Epithelial cell of proximal tubule (primary cell): Measurements from ENCODE around the gene OSBPL8. TPM values are rescaled to one million over a fixed set of nuclear protein-coding genes. Genes with fewer than 3 reads are reported as not detected.
"Not testable (repeated sequence)": the region's sequence is repeated elsewhere in the genome, so short reads cannot be mapped to it uniquely, and the experiment has no call there.

Experiments
- DNase-seq: peaks from one replicate; pipeline ENCODE4 v3.0.0-alpha.2; 2011; ENCODE audit warnings: low read depth
- H3K4me3 ChIP-seq: 2 replicates; pipeline ENCODE4 v1.5.1; 2011; ENCODE audit warnings: low read depth, mild to moderate bottlenecking, low read length
- total RNA-seq: library from RNA; depleted of rRNA; stranded (reverse); fragments of >200 nt; gene quantifications from 2 replicates; pipeline ENCODE4 v1.2.3, GENCODE V29; 2015
- TF ChIP-seq, protein P1 (sequence below): conservative IDR thresholded peaks from 2 replicates; pipeline ENCODE4 v1.5.1; 2012; ENCODE audit warnings: low read depth, mild to moderate bottlenecking, low read length

OSBPL8 gene
- total RNA-seq, 1 donor from 2014 or later, result 46.5 TPM

DNA sequence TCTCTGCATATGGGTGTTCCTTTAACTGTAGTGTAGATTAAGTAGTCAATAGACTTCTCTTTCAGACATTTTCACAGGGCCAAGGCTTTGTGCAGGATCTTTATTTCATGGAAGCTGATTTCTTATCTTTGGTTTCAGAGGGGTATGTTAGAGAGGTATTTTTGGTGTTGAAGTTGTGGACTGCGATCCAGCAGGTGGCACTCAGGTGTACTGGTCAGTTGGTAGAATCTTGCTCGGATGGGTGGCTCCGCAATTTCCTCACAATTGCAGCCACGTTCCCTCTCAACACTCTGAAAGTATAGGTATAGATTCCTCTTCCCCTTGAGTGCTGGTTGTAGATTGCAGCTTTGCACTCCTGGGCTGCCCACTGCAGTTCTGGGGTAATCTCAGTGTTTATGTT is 44.3 kb downstream of the OSBPL8 start:
- H3K4me3 ChIP-seq, result no peak overlapping the region
- DNase-seq, result no peak
- TF ChIP-seq, protein P1, sequence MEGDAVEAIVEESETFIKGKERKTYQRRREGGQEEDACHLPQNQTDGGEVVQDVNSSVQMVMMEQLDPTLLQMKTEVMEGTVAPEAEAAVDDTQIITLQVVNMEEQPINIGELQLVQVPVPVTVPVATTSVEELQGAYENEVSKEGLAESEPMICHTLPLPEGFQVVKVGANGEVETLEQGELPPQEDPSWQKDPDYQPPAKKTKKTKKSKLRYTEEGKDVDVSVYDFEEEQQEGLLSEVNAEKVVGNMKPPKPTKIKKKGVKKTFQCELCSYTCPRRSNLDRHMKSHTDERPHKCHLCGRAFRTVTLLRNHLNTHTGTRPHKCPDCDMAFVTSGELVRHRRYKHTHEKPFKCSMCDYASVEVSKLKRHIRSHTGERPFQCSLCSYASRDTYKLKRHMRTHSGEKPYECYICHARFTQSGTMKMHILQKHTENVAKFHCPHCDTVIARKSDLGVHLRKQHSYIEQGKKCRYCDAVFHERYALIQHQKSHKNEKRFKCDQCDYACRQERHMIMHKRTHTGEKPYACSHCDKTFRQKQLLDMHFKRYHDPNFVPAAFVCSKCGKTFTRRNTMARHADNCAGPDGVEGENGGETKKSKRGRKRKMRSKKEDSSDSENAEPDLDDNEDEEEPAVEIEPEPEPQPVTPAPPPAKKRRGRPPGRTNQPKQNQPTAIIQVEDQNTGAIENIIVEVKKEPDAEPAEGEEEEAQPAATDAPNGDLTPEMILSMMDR, result peak; percentile 9

GRCh38 chr12:76511116-76511716 is 48.4 kb downstream of the OSBPL8 start:
- not testable (repeated sequence) for DNase-seq

GRCh38 chr12:76508128-76508980 is 51.2 kb downstream of the OSBPL8 start:
- TF ChIP-seq, protein P1, result no peak
- H3K4me3 ChIP-seq, result no peak overlapping the region
- DNase-seq, result no peak

More at GRCh38 chr12:76511116-76511716, 48.4 kb downstream of the OSBPL8 start:
- H3K4me3 ChIP-seq, result not testable (repeated sequence)

DNA sequence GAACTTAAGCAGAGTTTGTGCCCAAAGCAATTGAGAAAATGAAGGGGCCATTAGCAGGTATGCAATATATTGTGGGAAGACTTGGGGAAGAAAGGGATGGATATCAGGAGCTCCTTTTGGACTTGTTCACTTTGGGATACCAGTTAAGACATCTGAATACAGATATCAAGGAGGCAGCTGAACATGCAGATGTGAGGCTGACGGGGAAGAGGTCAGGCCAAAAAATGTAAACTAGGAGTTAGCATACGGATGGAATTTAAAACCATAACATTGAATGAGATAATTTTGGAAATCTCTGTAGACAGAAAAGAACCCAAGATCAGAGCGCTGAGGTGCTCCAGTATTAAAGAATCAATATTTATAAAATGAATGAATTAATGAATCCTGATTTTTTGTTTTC is 53.4 kb downstream of the OSBPL8 start:
- H3K4me3 ChIP-seq, result no peak overlapping the region
- DNase-seq, result no peak
- TF ChIP-seq, protein P1, result no peak

DNA sequence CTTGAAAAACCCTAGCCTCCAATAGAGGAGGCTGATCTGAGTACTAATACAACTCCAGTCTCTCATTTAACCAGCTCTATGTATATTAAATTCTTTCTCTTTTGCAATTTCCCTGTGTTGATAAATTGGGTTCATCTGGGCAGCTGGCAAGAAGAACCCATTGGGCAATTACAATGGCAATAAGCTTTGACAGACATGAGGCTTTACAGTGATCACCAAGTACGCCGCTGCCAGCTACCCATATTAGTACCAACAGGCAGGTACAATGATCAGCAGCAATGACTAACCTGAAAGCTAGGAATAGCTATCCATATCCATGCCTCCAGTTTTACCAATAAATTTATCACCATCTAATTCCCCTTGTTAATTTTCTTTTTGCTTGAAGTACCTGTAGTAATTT is 54.5 kb downstream of the OSBPL8 start:
- TF ChIP-seq, protein P1, result no peak
- H3K4me3 ChIP-seq, result no peak overlapping the region
- DNase-seq, result no peak

DNA sequence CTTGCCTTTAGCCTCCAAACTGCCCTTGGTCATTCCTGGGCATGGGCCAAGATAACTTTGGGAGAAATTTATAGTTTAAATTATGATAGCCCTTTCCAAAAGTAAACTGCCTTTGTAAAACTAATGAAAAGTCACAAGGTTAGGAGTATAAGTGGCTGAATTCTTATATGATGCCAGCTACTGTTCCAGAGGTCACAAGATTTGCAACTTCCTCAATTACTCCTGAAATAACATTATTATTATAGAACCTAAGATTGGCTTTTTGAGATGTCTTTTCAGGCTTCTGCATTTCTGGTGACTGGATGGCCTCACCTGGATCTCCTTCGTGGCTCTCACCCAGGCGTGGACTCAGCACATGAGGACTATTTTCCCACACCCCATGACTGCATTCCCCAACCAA is 55.0 kb downstream of the OSBPL8 start:
- no peak for DNase-seq
- TF ChIP-seq, protein P1, result no peak
- no peak overlapping the region for H3K4me3 ChIP-seq

- TF ChIP-seq, protein P1, result no peak
- no peak for DNase-seq
- no peak overlapping the region for H3K4me3 ChIP-seq
These were observed 55.6 kb downstream of the OSBPL8 start for GRCh38 chr12:76503957-76504356.
